NCI-H2029 (cell line): ENCODE results near the gene KRT4.

Experiments
- DNase-seq: peaks from one replicate; lab custom pipeline; 2025; lab: John Stamatoyannopoulos, UW

KRT4 gene

GRCh38 chr12:52821826-52822660, 8.1 kb upstream of the KRT4 start:
- DNase-seq, result no peak

- DNase-seq, result no peak
These were observed 7.3 kb upstream of the KRT4 start for GRCh38 chr12:52821071-52821730.

- no peak for DNase-seq
These were observed 6.6 kb upstream of the KRT4 start for GRCh38 chr12:52820521-52820920.

- no peak for DNase-seq
These were observed 6.0 kb upstream of the KRT4 start for GRCh38 chr12:52819731-52820510.

- no peak for DNase-seq
These were observed 5.0 kb upstream of the KRT4 start for GRCh38 chr12:52818887-52819420.

GRCh38 chr12:52818388-52818787, 4.5 kb upstream of the KRT4 start:
- DNase-seq, result no peak

GRCh38 chr12:52817699-52818238, 3.9 kb upstream of the KRT4 start:
- DNase-seq, result no peak

- no peak for DNase-seq
These were observed 3.2 kb upstream of the KRT4 start for GRCh38 chr12:52817003-52817698.

- DNase-seq, result no peak
These were observed 2.0 kb upstream of the KRT4 start for GRCh38 chr12:52815676-52816588.

GRCh38 chr12:52815161-52815560, 1.2 kb upstream of the KRT4 start:
- no peak for DNase-seq

GRCh38 chr12:52814710-52815155, 817 bp upstream of the KRT4 start:
- DNase-seq, result no peak

GRCh38 chr12:52813203-52813819, 605 bp downstream of the KRT4 start:
- DNase-seq, result no peak

GRCh38 chr12:52812749-52813148, 1.2 kb downstream of the KRT4 start:
- no peak for DNase-seq

- DNase-seq, result no peak
These were observed 1.9 kb downstream of the KRT4 start for GRCh38 chr12:52812073-52812400.

- DNase-seq, result no peak
These were observed 2.5 kb downstream of the KRT4 start for GRCh38 chr12:52811191-52812072.

- DNase-seq, result no peak
These were observed 3.4 kb downstream of the KRT4 start for GRCh38 chr12:52810554-52810953.

GRCh38 chr12:52809166-52809565, 4.8 kb downstream of the KRT4 start:
- DNase-seq, result no peak

GRCh38 chr12:52808573-52809160, 5.2 kb downstream of the KRT4 start:
- DNase-seq, result no peak
